NOMO-1 (cell line): ENCODE data around the gene GNAL.
"Not testable (repeated sequence)": the region's sequence is repeated elsewhere in the genome, so short reads cannot be mapped to it uniquely, and the experiment has no call there.

Experiments used
- DNase-seq, 2 experiments: peaks; one replicate each; lab custom pipeline; 2025; ENCODE audit not compliant: unreplicated experiment in 2 of 2; lab: John Stamatoyannopoulos, UW

The GNAL gene

GRCh38 chr18:11897781-11898180, 208.7 kb downstream of the GNAL start:
- no peak for DNase-seq

GRCh38 chr18:11899063-11899462, 210.0 kb downstream of the GNAL start:
- DNase-seq: no peak

DNA sequence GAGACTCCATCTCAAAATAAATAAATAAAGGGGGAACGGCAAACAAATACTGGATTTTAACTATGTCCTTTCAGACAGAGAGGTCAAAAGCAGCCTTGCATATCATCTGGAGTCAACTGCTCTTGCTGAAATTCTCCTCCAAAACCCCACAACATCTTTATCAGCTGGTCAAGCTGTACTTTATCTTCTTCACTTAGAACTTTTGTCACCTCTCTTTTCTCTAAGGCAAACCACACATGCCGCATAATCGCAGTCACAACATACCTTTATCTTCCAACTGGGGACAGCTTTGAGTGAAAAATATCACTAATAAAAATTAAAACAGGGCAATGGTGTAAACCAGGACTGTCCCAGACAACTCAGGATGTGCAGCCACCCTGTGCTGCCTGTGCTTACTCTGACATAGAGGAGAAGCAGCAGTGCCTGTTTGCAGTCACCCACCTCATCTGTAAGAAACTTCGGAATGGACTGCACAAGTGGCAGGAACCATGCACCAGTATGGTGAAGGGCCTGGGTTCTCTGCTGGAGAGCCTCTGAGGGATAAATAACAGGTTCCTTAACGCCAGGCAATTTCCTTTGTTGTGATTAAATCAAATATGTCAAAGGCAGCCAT, 212.9 kb downstream of the GNAL start:
- DNase-seq: no peak

GRCh38 chr18:11902522-11903292, 213.6 kb downstream of the GNAL start:
- DNase-seq: no peak

GRCh38 chr18:11905613-11906012, 216.5 kb downstream of the GNAL start:
- DNase-seq: no peak

- DNase-seq: no peak
These were observed 217.1 kb downstream of the GNAL start for GRCh38 chr18:11906176-11906575.

DNA sequence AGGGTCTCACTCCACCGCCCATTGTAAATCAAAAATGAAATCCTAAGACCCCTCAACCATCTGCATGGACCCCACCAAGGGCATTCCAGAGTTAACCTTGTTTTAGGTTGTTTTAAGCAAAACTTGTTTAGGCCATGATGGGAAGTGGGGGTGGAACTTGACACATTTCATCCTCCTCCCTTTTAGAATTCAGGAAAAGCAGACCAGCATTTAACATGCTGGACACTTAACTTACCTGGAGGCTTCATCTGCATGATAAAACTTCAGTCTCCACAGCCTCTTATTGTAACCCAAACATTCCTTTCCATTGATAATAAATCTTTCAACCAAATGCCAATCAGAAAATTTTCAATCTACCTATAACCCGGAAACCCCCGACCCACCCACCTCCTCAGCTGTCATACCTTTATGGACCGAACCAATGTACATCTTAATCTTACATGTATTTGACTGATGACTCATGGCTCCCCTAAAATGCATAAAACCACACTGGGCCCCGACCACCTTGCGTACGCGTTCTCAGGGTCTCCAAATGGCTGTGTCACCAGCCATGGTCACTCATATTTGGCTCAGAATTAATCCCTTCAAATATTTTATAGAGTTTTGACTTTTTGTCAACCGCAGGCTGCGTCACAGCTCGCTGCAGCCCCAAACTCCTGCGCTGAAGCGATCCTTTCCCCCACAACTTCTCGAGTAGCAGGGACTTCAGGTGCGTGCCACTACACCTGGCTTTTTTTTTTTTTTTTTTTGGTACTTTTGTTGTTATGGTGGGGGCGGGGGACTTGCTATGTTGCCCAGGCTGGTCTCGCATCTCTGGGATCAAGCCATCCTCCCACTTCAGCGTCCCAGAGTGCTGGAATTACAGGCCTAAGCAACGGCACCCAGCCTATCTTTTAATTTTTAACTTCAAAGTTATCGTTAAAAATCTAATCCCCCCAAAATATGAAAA, 218.1 kb downstream of the GNAL start:
- no peak for DNase-seq

DNA sequence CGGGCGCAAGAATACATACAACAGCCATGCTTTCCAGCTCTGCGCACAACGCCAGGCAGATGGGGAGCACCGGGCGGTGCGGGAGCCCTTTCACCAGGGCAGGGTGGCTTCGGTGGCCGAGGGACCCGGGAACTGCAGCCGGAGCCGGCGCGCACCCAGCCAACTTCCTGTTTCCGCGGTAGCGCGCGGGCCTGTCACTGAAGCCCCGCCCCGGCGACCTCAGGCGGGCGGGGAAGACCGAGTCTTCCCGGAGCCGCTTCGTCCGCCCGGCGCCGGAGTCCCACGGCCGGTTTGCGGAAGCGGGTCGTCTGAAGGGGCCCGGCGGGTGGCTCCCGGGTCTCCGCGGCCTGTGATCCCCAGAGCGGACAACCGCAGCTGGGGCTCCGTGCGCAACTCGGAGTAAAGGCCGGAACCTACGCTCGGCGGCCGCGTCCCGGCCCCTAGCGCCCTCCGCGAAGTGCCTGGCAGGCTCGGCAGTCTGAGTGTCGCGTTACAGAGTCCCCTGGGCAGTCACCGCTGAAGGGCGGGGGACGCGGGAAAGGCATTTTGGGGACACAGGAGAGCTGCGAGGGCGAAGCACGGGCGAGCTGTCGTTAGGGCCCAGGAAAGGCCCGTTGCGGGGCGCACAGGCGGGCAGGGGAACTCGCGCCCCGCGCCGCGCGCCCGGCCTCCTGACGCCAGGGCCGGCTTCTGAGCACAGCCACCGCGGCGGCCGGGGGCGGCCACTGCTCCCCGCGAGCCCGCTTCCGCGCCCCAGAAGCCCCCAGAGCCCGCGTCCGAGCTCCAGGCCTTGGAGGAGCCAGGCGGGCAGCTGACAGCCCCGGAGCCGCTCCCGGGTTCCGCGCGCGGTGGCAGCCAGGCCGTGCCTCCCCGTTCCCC, 219.4 kb downstream of the GNAL start, which contains the start of gene MPPE1:
TSS of gene MPPE1 (minus strand) at position 136 of the 879 bp plus-strand sequence. CDS start 11,053 bp downstream, outside the sequence.
- DNase-seq: peak; percentile 87 to 88

DNA sequence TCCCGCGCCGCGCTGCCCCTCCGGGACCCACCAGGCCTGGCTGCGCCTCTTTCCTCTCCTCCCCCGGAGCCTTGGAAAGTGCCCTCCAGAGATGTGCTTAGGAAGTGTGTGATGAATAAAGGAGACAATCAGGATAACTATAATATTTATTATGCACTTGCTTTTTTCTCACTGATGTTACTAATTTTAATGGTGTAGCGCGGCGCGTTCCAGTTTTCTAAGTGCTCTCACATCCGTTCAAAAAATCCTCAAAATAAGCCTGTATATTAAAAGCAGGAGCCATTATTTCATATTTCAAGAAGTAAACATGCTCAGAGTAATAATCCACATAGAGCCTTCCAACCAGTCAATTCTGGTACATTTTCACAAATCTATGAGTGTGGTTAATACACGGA, 220.0 kb downstream of the GNAL start:
- DNase-seq: no peak

DNA sequence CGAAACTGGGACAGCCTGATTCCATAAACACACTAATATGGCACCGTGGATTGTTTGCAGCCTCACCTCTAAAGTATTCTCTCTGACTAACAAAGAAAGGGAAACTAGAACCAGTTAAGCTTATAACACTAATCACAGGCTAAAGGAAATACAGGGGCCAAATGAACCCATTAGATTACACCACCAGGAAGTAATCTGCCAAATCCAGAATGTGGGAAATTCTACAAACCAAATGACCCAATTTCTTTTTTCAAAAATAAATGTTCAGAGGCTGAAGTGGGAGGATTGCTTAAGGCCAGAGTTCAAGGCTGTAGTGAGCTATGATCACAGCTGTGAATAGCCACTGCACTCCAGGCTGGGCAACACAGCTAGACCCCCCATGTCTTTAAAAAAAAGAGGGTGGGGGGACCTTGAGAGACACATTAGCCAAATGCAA, 220.5 kb downstream of the GNAL start:
- peak; percentile 38 to 58 for DNase-seq

DNA sequence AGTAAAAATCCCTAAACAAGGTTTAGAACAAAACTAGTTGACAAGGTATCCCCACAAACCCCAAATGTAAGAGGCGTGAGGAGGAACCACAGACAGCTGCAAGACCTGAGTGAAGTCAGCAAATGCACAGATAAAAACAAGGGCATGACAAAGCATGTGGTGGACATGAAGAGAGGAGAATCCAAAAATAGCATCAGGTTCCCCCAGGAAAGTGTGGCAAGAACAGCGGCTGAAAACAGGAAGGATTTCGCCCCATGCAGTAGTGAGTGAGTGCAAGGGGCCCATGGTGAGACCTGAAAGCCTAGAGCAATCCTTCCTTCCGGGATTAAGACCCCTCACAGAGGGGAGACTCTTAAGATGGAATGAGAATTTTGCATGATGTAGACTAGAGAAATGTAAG, 227.8 kb downstream of the GNAL start:
- DNase-seq: peak; percentile 49 to 65

DNA sequence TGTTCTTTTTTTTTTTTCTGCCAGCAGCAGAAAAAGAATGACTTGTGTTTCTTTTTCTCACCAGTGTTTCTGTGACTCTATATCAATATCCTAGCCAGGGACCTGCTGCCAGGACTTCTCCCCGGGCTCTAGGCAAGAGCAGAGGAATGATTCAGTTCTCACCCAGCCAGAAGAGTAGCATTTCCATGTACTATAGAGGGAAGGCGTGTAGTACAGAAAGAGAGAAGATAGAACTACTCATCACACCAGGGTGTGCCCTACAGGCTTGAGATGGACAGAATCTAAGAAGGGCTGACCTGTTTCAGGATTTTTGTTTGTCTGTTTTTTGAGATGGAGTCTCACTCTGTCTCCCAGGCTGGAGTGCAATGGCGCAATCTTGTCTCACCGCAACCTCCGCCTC, 230.5 kb downstream of the GNAL start:
- not testable (repeated sequence) for DNase-seq

DNA sequence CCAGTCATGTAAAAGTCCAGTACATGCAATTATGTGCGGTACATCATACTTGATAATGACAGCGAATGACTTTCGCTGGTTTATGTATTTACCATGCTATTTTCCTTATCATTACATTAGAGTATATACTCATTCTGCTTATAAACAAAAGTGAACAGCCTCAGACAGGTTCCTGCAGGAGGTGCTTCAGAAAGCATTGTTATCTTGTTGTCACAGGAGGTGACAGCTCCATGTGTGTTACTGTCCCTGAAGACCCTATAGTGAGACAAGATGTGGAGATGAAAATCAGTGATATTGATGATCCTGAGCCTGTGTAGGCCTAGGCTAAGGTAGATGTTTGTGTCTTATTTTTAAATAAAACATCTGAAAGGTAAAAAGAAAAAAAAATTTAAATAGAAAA, 234.4 kb downstream of the GNAL start:
- DNase-seq: no peak

DNA sequence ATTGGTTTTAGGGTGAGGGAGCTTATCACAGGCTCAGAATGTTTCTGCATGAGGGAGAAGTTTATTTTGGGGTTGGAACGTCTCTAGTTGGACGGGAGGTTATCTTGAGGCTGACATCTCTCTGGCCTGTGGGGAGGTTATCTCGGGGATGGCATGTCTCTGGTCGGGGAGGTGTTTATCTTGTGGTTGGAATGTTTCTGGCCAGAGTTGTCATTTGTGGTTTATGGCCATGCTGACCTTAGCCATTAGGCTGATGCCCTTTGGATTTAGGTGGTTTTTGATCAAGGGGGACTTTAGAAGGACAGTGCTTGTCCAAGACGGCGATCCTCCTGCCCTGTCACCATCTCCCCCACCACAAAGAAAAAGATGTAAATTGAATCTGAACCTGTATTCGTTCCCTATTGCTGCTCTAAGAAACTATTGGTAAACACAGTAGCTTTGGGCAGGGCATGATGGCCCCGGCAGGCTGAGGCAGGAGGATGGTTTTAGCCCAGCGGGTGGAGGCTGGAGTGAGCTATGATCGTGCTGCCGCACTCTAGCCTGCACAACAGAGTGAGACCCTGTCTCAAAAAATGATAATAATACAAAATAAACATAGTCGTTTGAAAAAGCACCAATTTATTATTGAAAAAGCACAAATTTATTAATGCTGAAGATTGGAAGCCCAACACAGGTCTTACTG, 236.9 kb downstream of the GNAL start:
- DNase-seq: no peak

DNA sequence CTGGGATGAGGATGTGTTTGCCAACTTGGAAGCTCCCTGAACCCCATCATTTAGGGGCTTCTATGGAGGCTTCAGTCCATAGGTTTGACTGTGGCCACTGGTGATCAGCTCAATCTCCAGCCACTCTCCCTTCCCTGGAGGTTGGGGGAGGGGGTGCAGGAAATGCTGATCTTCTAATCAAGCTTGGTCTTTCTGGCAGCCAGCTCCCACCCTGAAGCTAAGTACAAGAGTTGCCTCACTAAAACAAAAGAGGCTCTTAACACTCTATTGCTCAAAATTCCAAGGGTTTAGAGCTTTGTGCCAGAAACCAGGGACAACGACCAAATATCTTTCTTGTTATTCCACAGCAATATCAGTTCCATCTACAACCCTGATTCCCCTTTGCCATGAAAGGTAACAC, 238.4 kb downstream of the GNAL start:
- DNase-seq: no peak

- DNase-seq: no peak
These were observed 243.3 kb downstream of the GNAL start for GRCh38 chr18:11932393-11932792.
